ENCODE measurements around the gene MNT. TPM values are rescaled to one million over a fixed set of nuclear protein-coding genes. Genes with fewer than 3 reads are reported as not detected.
"Not testable (repeated sequence)": the region's sequence is repeated elsewhere in the genome, so short reads cannot be mapped to it uniquely, and the experiment has no call there.

The MNT gene, protein sequence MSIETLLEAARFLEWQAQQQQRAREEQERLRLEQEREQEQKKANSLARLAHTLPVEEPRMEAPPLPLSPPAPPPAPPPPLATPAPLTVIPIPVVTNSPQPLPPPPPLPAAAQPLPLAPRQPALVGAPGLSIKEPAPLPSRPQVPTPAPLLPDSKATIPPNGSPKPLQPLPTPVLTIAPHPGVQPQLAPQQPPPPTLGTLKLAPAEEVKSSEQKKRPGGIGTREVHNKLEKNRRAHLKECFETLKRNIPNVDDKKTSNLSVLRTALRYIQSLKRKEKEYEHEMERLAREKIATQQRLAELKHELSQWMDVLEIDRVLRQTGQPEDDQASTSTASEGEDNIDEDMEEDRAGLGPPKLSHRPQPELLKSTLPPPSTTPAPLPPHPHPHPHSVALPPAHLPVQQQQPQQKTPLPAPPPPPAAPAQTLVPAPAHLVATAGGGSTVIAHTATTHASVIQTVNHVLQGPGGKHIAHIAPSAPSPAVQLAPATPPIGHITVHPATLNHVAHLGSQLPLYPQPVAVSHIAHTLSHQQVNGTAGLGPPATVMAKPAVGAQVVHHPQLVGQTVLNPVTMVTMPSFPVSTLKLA
- 10 to 100 TPM; 23.4 to 31.9 TPM for total RNA-seq

DNA sequence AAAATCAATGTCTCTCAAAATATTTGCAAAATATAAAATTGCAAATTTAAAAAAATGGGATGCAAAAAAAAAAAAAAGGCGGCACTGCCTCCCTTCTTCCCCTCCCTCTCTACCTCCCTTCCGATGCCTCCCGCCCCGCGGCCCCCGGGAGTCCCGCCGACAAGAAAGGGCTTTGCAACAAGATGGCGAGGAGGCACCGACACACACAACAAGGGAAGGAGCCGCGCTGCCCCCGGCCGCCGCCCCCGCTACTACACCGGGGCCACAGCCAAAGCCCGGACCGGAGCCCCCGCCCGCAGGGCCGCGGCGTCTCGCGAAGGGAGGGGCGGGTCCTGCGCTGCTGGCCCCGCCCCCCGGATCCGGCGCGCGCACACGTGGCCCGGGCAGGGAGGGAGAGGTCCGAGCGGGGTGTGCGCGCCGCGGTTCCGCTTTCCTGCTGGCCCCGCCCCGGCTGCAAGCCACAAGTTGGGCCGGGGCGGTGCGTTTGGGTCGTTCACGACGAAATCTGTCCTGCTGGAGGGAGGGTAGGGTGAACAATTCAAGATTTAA is at the start of gene MNT:
MNT (minus strand) TSS at position 184 of the 549 bp plus-strand sequence. CDS start 348 bp downstream, outside the sequence.
- Mint-ChIP-seq H3K27ac (peak within 1 kb of the TSS; percentile 94 to 98), H3K36me3 (no peaks in the 10 kb centered on the region), H3K9me3 (no peaks in the 10 kb centered on the region)
- ATAC-seq (peak; percentile 30 to 36), DNase-seq (ENCODE audit: low spot score in 2 of 2) (peak; percentile 91 to 94)

- Mint-ChIP-seq H3K36me3 (peaks cover 6 to 10% of the 10 kb centered on the region in 2 donors), H3K27ac (no peak overlapping the region), H3K9me3 (no peaks in the 10 kb centered on the region)
- ATAC-seq, result no peak
- DNase-seq (ENCODE audit: low spot score in 2 of 2), result no peak
Measured at GRCh38 chr17:2450016-2450650, 49.3 kb upstream of the MNT start.

- ATAC-seq, result no peak
Measured at GRCh38 chr17:2449486-2449885, 48.6 kb upstream of the MNT start.

DNA sequence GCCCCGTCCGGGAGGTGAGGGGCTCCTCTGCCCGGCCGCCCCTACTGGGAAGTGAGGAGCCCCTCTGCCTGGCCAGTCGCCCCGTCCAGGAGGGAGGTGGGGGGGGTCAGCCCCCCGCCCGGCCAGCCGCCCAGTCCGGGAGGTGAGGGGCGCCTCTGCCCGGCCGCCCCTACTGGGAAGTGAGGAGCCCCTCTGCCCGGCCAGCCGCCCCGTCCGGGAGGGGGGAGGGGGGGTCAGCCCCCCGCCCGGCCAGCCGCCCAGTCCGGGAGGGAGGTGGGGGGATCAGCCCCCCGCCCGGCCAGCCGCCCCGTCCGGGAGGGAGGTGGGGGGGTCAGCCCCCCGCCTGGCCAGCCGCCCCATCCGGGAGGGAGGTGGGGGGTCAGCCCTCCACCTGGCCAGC is 46.6 kb upstream of the MNT start:
- ATAC-seq, result not testable (repeated sequence)

More at GRCh38 chr17:2449486-2449885, 48.6 kb upstream of the MNT start:
- Mint-ChIP-seq H3K9me3 (no peaks in the 10 kb centered on the region), H3K27ac (no peak overlapping the region), H3K36me3 (peaks cover 6 to 10% of the 10 kb centered on the region in 2 donors)
- no peak for DNase-seq (ENCODE audit: low spot score in 2 of 2)

GRCh38 chr17:2445638-2446037 is 44.8 kb upstream of the MNT start:
- no peaks in the 10 kb centered on the region for H3K9me3 Mint-ChIP-seq
- DNase-seq (ENCODE audit: low spot score in 2 of 2) (no peak), ATAC-seq (no peak)
- H3K36me3 Mint-ChIP-seq, result peaks cover 6 to 19% of the 10 kb centered on the region in 2 donors
- H3K27ac Mint-ChIP-seq, result peak overlapping the region in 1 of 2 donors; percentile 22

More for the DNA sequence above, 46.6 kb upstream of the MNT start:
- H3K36me3 Mint-ChIP-seq, result peaks cover 6 to 10% of the 10 kb centered on the region in 2 donors
- not testable (repeated sequence) for H3K27ac Mint-ChIP-seq; H3K9me3 Mint-ChIP-seq; DNase-seq (ENCODE audit: low spot score in 2 of 2)

GRCh38 chr17:2444382-2444781 is 43.5 kb upstream of the MNT start:
- ATAC-seq, result no peak
- Mint-ChIP-seq H3K36me3 (peaks cover 2 to 24% of the 10 kb centered on the region in 2 donors), H3K9me3 (no peaks in the 10 kb centered on the region), H3K27ac (no peak overlapping the region)
- no peak for DNase-seq (ENCODE audit: low spot score in 2 of 2)

- H3K9me3 Mint-ChIP-seq, result no peaks in the 10 kb centered on the region
- no peak for ATAC-seq
- peaks cover 0 to 24% of the 10 kb centered on the region in 2 donors for H3K36me3 Mint-ChIP-seq
- peak overlapping the region in 1 of 2 donors; percentile 39 for H3K27ac Mint-ChIP-seq
- DNase-seq (ENCODE audit: low spot score in 2 of 2), result no peak
Measured at GRCh38 chr17:2442166-2442565, 41.3 kb upstream of the MNT start.

DNA sequence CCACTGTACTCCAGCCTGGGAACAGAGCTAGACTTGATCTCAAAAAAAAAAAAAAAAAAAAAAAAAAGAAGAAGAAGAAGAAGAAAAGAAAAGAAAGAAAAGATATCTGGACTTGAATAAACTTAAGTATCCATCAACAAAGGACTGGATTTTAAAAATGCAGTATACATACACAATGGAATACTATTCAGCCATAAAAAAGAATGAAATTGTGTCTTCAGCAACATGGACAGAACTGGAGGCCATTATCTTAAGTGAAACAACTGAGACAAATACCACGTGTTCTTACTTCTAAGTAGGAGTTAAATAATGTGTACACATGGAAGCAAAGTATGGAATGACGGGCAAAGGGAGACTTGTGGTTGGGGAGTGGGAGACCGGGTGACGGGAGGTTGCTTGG is 40.1 kb upstream of the MNT start:
- Mint-ChIP-seq H3K9me3 (no peaks in the 10 kb centered on the region), H3K27ac (no peak overlapping the region), H3K36me3 (peaks cover 0 to 16% of the 10 kb centered on the region in 2 donors)
- no peak for DNase-seq (ENCODE audit: low spot score in 2 of 2)
- no peak for ATAC-seq

- not testable (repeated sequence) for H3K27ac Mint-ChIP-seq; DNase-seq (ENCODE audit: low spot score in 2 of 2); H3K9me3 Mint-ChIP-seq
- peaks cover 0 to 13% of the 10 kb centered on the region in 2 donors for H3K36me3 Mint-ChIP-seq
- ATAC-seq, result peak; percentile 18 to 58
Measured at GRCh38 chr17:2439997-2440396, 39.1 kb upstream of the MNT start.

DNA sequence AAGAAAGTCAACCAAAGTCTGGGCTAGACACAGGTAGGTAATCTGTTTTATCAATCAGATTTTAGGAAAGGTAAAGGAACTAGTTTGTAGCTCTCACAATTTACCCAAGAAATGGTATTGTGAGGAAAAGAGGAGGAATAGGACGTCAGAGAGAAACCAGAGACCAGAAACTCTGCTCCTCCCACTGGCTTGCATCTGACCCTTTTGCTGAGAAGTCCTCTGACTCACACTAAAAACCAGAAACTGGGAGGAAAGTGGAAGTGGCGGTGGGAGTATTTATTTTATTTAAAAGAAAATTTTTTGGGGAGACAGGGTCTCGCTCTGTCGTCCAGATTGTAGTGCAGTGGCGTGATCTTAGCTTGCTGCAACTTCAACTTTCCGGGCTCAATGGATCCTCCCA is 38.0 kb upstream of the MNT start:
- Mint-ChIP-seq H3K9me3 (no peaks in the 10 kb centered on the region), H3K27ac (peak overlapping the region in 1 of 2 donors; percentile 60), H3K36me3 (peaks cover 0 to 13% of the 10 kb centered on the region in 2 donors)
- DNase-seq (ENCODE audit: low spot score in 2 of 2), result no peak
- ATAC-seq, result no peak

GRCh38 chr17:2436316-2436905 is 35.6 kb upstream of the MNT start:
- DNase-seq (ENCODE audit: low spot score in 2 of 2) (no peak), ATAC-seq (no peak)
- no peaks in the 10 kb centered on the region for H3K9me3 Mint-ChIP-seq
- peaks cover 0 to 13% of the 10 kb centered on the region in 2 donors for H3K36me3 Mint-ChIP-seq
- H3K27ac Mint-ChIP-seq, result peak overlapping the region; percentile 64 to 66

DNA sequence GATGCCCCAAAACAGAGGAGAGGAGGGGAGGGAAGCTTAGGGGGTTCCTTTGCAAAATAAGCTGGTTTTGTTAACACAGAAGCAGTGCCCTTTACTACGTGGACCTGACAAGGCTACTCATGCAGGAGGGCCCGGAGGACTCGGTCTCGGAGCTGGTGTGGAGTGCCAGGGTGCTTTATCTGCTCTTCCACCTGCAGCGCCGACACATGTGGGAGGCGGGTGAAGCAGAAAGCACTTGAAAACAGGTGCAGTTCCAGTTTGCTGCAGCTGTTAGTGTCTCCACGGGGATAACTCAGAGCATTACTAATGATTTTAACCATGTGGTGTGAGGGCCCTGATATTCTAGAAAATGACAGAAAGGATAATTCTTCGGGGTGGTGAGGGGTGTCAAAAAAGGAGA is 35.0 kb upstream of the MNT start:
- Mint-ChIP-seq H3K36me3 (peaks cover 0 to 7% of the 10 kb centered on the region in 2 donors), H3K9me3 (no peaks in the 10 kb centered on the region), H3K27ac (peak overlapping the region; percentile 64 to 66)
- DNase-seq (ENCODE audit: low spot score in 2 of 2), result no peak
- ATAC-seq, result no peak

GRCh38 chr17:2435181-2435741 is 34.4 kb upstream of the MNT start:
- Mint-ChIP-seq H3K9me3 (no peaks in the 10 kb centered on the region), H3K27ac (peak overlapping the region in 1 of 2 donors; percentile 70), H3K36me3 (peaks cover 0 to 1% of the 10 kb centered on the region in 2 donors)
- ATAC-seq (no peak), DNase-seq (ENCODE audit: low spot score in 2 of 2) (no peak)

- Mint-ChIP-seq H3K27ac (peak overlapping the region in 1 of 2 donors; percentile 36), H3K9me3 (no peaks in the 10 kb centered on the region), H3K36me3 (no peaks in the 10 kb centered on the region)
- ATAC-seq (peak in 1 of 2 donors; percentile 36), DNase-seq (ENCODE audit: low spot score in 2 of 2) (no peak)
Measured at GRCh38 chr17:2433696-2434095, 32.8 kb upstream of the MNT start.

GRCh38 chr17:2427910-2428309 is 27.1 kb upstream of the MNT start:
- H3K36me3 Mint-ChIP-seq, result no peaks in the 10 kb centered on the region
- ATAC-seq (no peak), DNase-seq (ENCODE audit: low spot score in 2 of 2) (no peak)
- H3K27ac Mint-ChIP-seq, result peak overlapping the region in 1 of 2 donors; percentile 72
- H3K9me3 Mint-ChIP-seq, result no peaks in the 10 kb centered on the region

- DNase-seq (ENCODE audit: low spot score in 2 of 2), result no peak
- H3K27ac Mint-ChIP-seq, result peak overlapping the region in 1 of 2 donors; percentile 31
- H3K9me3 Mint-ChIP-seq, result no peaks in the 10 kb centered on the region
- no peak for ATAC-seq
- H3K36me3 Mint-ChIP-seq, result no peaks in the 10 kb centered on the region
Measured at GRCh38 chr17:2427215-2427614, 26.4 kb upstream of the MNT start.
